Activated naive CD4-positive, alpha-beta T cell treated with anti-CD3 and anti-CD28 coated beads for 36 hours (primary cell): ENCODE measurements around the gene EIF4E1B. TPM values are rescaled to one million over a fixed set of nuclear protein-coding genes. Genes with fewer than 3 reads are reported as not detected.

ENCODE experiments used
- CTCF ChIA-PET: fragments of 350-600 bp; sonication (Branson Sonifier 250); formaldehyde crosslinking; loops from one replicate; lab custom pipeline; 2021; ENCODE audit warnings: antibody characterized with exemption; lab: Charles Lee
- DNase-seq: peaks from one replicate; pipeline ENCODE4 v3.0.0-alpha.2; 2020
- H3K27ac Mint-ChIP-seq: one replicate; pipeline ENCODE4 v1.8.0; 2021; ENCODE audit warnings: mild to moderate bottlenecking, mixed read lengths
- H3K27me3 Mint-ChIP-seq: one replicate; pipeline ENCODE4 v1.8.0; 2021; ENCODE audit warnings: low read depth, mixed read lengths
- H3K36me3 Mint-ChIP-seq: one replicate; pipeline ENCODE4 v1.8.0; 2021; ENCODE audit warnings: low read depth, mixed read lengths
- H3K4me1 Mint-ChIP-seq: one replicate; pipeline ENCODE4 v1.8.0; 2021; ENCODE audit warnings: low read depth, mixed read lengths
- H3K4me3 Mint-ChIP-seq: one replicate; pipeline ENCODE4 v1.8.0; 2021; ENCODE audit warnings: mild to moderate bottlenecking, moderate library complexity, mixed read lengths
- H3K9me3 Mint-ChIP-seq: one replicate; pipeline ENCODE4 v1.8.0; 2021; ENCODE audit warnings: mixed read lengths
- intact Hi-C: fragments of 100-400 bp; cut with micrococcal nuclease; formaldehyde crosslinking; loops from one replicate; pipeline ENCODE4 v1.15.1; 2023
- microRNA-seq: library from miRNA; unstranded; fragments of <30 nt; microRNA quantifications from one replicate; pipeline ENCODE4 v1.2.0, GENCODE V29; 2022; ENCODE audit warnings: borderline microRNAs expressed, borderline replicate concordance
- total RNA-seq, 2 experiments: library from RNA; stranded (reverse); gene quantifications; one replicate each; pipeline ENCODE4 v1.2.3, GENCODE V29; 2021

The EIF4E1B gene
- total RNA-seq, 2 experiments from 2014 or later: not detected

DNA sequence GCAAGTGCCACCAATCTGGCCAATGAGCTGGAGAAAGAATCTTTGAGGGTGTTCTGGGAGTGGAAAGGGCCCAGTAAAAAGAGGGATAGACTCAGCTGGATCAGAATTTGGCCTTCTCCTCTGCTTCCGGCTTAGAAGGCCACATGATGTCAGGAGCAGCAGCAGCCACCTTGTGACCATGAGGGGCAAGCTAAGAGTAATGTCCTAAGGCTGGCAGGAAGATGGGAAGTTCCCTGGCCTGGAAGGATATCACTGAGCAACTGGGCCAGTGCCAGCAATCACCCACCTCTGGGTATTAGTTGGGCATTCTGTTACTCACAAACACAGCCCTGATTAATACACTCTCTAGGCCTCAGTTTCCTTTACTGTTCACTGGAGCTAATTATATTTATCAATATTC is 61.0 kb downstream of the EIF4E1B start:
- no peaks in the 10 kb centered on the region for H3K4me1 Mint-ChIP-seq
- no peaks in the 10 kb centered on the region for H3K36me3 Mint-ChIP-seq
- CTCF ChIA-PET: no interaction called here
- no peak overlapping the region for H3K4me3 Mint-ChIP-seq
- no peak for DNase-seq
- intact Hi-C loops: no loop called here
- H3K27ac Mint-ChIP-seq: no peak overlapping the region
- H3K9me3 Mint-ChIP-seq: peaks cover 2% of the 10 kb centered on the region
- peaks cover 44% of the 10 kb centered on the region for H3K27me3 Mint-ChIP-seq

GRCh38 chr5:176692326-176692725 is 61.9 kb downstream of the EIF4E1B start:
- H3K4me3 Mint-ChIP-seq: no peak overlapping the region
- CTCF ChIA-PET: no interaction called here
- no peaks in the 10 kb centered on the region for H3K36me3 Mint-ChIP-seq
- H3K27me3 Mint-ChIP-seq: peaks cover 50% of the 10 kb centered on the region
- DNase-seq: no peak
- intact Hi-C loops: no loop called here
- H3K9me3 Mint-ChIP-seq: no peaks in the 10 kb centered on the region
- no peaks in the 10 kb centered on the region for H3K4me1 Mint-ChIP-seq
- H3K27ac Mint-ChIP-seq: no peak overlapping the region

DNA sequence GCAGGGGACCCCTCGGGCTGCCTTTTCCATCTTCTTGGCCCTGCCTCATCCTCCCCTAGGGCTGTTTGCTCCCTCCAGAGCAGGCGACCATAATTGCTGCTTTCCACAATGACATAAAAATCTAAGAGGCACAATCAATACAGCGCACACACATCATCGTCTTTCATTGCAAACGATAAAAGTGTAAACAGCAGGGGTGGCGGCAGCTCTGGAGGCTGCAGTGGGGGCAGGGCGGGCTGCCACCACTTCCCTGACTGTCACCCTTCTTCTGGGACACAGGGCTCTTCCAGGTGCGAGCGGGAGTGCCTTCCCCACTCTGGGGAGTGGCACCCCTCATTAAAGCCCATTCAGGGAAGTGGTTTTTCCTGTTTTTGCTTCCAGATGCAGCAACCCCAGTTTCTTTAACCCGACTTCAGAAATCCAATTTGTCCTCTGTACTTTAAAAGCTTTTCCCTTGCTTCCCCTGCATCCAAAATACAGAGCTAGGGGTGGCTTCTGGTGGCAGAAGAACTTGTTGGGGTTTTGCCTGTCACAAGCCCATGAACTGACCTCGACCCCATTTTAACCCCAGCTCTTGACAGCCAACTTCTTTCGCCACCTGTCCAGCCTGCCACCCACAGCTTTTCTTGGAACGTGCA is 62.5 kb downstream of the EIF4E1B start:
- CTCF ChIA-PET: interaction anchor here (1.0 kb wide), 1 partner anchor 32 kb away, joined by 6 read pairs; no protein-coding TSS in a partner anchor
- intact Hi-C loops: no loop called here
- Mint-ChIP-seq H3K9me3 (no peaks in the 10 kb centered on the region), H3K4me1 (no peaks in the 10 kb centered on the region), H3K36me3 (no peaks in the 10 kb centered on the region), H3K27me3 (peaks cover 54% of the 10 kb centered on the region), H3K4me3 (no peak overlapping the region), H3K27ac (no peak overlapping the region)
- no peak for DNase-seq

- no peak for DNase-seq
- H3K4me1 Mint-ChIP-seq: no peaks in the 10 kb centered on the region
- H3K36me3 Mint-ChIP-seq: no peaks in the 10 kb centered on the region
- intact Hi-C loops: no loop called here
- H3K27me3 Mint-ChIP-seq: peaks cover 59% of the 10 kb centered on the region
- no peak overlapping the region for H3K4me3 Mint-ChIP-seq
- H3K27ac Mint-ChIP-seq: no peak overlapping the region
- CTCF ChIA-PET: interaction anchor here (1.0 kb wide), 1 partner anchor 33 kb away, joined by 6 read pairs; no protein-coding TSS in a partner anchor
- no peaks in the 10 kb centered on the region for H3K9me3 Mint-ChIP-seq
Measured at GRCh38 chr5:176693477-176693851, 63.0 kb downstream of the EIF4E1B start.

DNA sequence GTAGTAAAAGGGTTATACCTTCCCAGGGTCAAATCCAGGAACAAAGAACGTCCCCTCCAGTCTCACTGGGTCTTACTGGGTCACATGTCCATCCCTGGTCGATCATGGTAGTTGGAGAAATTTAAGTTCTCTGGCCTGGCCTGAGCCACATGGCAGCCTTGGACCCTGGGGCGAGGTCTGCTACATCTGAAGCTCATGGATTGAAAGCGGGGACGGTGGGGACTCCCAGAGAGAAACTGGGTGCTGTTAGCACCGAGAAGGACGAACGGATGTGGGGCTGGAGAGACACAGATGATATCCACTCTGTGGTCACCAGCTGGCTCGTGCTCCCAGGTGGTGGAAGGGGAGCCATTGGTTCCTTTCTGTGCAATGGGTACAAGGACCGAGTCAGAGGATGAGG is 63.7 kb downstream of the EIF4E1B start:
- H3K4me1 Mint-ChIP-seq: no peaks in the 10 kb centered on the region
- no peaks in the 10 kb centered on the region for H3K36me3 Mint-ChIP-seq
- no peak overlapping the region for H3K27ac Mint-ChIP-seq
- H3K4me3 Mint-ChIP-seq: no peak overlapping the region
- intact Hi-C loops: no loop called here
- peaks cover 65% of the 10 kb centered on the region for H3K27me3 Mint-ChIP-seq
- H3K9me3 Mint-ChIP-seq: no peaks in the 10 kb centered on the region
- CTCF ChIA-PET: interaction anchor here (1.5 kb wide), 1 partner anchor 34 kb away, joined by 4 read pairs; no protein-coding TSS in a partner anchor
- no peak for DNase-seq

DNA sequence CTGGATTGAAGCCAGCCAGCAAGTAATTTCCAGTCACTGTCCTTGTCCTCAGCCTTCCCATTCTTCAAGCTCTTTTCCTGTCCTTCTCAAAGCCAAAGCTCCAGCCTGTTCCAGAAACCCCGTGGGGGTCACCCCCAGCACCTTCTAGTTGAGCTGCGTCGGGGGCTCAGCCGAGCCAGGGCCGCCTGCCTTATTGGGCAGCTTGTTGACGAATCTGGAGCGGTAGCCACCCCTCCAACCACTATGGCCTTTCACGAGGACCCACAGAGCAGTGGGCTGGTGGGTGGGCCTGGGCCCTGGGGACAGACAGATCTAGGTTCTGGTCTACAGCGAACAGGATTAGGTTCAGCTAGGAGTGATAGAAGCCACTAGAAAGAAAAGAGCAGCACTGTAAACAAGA is 64.2 kb downstream of the EIF4E1B start:
- no peaks in the 10 kb centered on the region for H3K36me3 Mint-ChIP-seq
- H3K27ac Mint-ChIP-seq: no peak overlapping the region
- no peak overlapping the region for H3K4me3 Mint-ChIP-seq
- H3K27me3 Mint-ChIP-seq: peaks cover 62% of the 10 kb centered on the region
- no peaks in the 10 kb centered on the region for H3K4me1 Mint-ChIP-seq
- no peaks in the 10 kb centered on the region for H3K9me3 Mint-ChIP-seq
- no peak for DNase-seq
- intact Hi-C loops: no loop called here
- CTCF ChIA-PET: interaction anchor here (1.5 kb wide), 1 partner anchor 35 kb away, joined by 4 read pairs; no protein-coding TSS in a partner anchor

- no peak overlapping the region for H3K4me3 Mint-ChIP-seq
- CTCF ChIA-PET: interaction anchor here (1.5 kb wide), 1 partner anchor 35 kb away, joined by 4 read pairs; no protein-coding TSS in a partner anchor
Measured at GRCh38 chr5:176695073-176695472, 64.6 kb downstream of the EIF4E1B start.

More at GRCh38 chr5:176695073-176695472, 64.6 kb downstream of the EIF4E1B start:
- Mint-ChIP-seq H3K4me1 (no peaks in the 10 kb centered on the region), H3K36me3 (no peaks in the 10 kb centered on the region), H3K27ac (no peak overlapping the region), H3K27me3 (peaks cover 60% of the 10 kb centered on the region), H3K9me3 (no peaks in the 10 kb centered on the region)
- intact Hi-C loops: no loop called here
- DNase-seq: no peak

Small RNA genes lying within 50 kb of the gene (microRNA-seq; reads per million reads assigned to microRNA genes)
- gene MIR4281: not detected

Other genes starting within 250 kb of the EIF4E1B start
- 10 to 100 TPM; 42.1 to 43.1 TPM for gene NOP16, start 242.1 kb upstream of the EIF4E1B start, total RNA-seq
- 100 to 1,000 TPM; 154 to 155 TPM for gene HIGD2A, start 241.9 kb upstream of the EIF4E1B start, total RNA-seq
- gene CLTB, start 214.1 kb upstream of the EIF4E1B start, total RNA-seq: 10 to 100 TPM; 51.1 to 53.9 TPM
- 10 to 100 TPM; 30.0 to 32.8 TPM for gene FAF2, start 182.3 kb upstream of the EIF4E1B start, total RNA-seq
- gene RNF44, start 93.3 kb upstream of the EIF4E1B start, total RNA-seq: 10 to 100 TPM; 83.3 to 88.3 TPM
- gene CDHR2, start 81.3 kb upstream of the EIF4E1B start, total RNA-seq: under 1 TPM; 0.19 to 0.35 TPM
- 1 to 10 TPM; 1.4 to 1.5 TPM for gene GPRIN1, start 20.5 kb upstream of the EIF4E1B start, total RNA-seq
- gene SNCB, start 141 bp upstream of the EIF4E1B start, total RNA-seq: not detected
- 10 to 100 TPM; 17.2 to 17.4 TPM for gene TSPAN17, start 16.8 kb downstream of the EIF4E1B start, total RNA-seq
- gene UNC5A, start 179.9 kb downstream of the EIF4E1B start, total RNA-seq: not detected